A172 (cell line): ENCODE results near the gene L1CAM. TPM values are rescaled to one million over a fixed set of nuclear protein-coding genes. Genes with fewer than 3 reads are reported as not detected.
A peak's percentile ranks its signal among the peaks of the same experiment; 100 is the strongest.

Experiments
- DNase-seq: peaks from one replicate; pipeline ENCODE4 v3.0.0-alpha.2; 2015; ENCODE audit warnings: low spot score
- total RNA-seq: library from RNA; depleted of rRNA; stranded (reverse); fragments of >200 nt; shearing (Covaris generic); gene quantifications from 2 replicates; pipeline ENCODE4 v1.2.3, GENCODE V29; 2014

Gene L1CAM
- total RNA-seq, 1 experiment from 2014 or later = 77.7 TPM

- DNase-seq = no peak
Observed at GRCh38 chrX:153865321-153865580, 20.7 kb downstream of the L1CAM start.

- no peak for DNase-seq
Observed at GRCh38 chrX:153864561-153865320, 21.2 kb downstream of the L1CAM start.

DNA sequence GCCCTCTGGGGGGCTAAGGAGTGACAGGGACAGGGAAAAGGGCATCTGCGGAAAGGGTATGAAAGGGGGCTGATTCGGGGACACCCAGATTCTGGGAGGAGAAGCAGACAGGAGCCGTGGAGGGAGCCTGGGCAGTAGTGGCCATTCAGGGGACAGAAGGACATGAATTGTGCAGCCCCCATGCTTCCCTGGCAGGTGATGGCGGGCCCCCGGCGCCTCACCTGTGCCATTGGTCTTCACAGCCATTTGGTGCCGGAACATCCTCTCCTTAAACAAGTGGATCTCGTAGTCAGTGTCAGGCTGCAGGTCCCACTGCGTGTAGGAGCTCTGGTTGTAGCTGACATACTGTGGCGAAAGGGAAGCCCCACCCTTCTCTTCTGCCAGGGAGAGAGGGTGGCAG is 21.9 kb downstream of the L1CAM start:
- DNase-seq = no peak

DNA sequence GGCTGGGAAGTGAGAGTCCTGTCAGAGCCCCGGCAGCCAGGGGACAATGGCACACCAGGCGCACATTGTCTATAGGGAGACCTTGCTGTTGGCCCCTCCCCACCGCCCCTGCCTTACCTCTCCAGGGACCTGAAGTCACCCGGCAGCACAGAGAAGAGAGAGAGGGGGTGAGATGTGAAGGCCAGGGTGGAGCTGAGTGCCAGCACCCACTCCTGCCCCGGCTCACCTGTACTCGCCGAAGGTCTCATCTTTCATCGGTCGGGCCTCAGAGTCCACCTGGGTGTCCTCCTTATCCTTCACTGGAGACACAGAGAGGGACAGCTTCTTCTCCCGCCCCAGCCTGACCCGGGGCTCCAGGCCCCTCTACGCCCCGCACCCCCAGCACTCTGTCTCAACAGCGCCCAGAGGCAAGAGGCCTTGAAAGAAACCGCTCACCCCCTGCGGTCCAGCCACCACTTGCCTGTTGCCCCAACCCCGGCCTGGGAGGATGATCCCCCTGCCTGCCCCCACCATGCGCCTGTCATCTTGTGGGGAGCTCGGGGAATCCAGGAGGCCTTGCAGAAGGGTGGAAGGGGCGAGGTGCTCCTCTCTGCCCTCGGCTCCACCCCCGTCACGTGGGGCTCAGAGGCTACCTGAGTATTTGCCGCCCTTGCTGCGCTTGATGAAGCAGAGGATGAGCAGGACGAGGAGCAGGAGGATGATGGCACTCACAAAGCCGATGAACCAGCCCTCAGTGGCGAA is 22.6 kb downstream of the L1CAM start:
- DNase-seq = no peak

DNA sequence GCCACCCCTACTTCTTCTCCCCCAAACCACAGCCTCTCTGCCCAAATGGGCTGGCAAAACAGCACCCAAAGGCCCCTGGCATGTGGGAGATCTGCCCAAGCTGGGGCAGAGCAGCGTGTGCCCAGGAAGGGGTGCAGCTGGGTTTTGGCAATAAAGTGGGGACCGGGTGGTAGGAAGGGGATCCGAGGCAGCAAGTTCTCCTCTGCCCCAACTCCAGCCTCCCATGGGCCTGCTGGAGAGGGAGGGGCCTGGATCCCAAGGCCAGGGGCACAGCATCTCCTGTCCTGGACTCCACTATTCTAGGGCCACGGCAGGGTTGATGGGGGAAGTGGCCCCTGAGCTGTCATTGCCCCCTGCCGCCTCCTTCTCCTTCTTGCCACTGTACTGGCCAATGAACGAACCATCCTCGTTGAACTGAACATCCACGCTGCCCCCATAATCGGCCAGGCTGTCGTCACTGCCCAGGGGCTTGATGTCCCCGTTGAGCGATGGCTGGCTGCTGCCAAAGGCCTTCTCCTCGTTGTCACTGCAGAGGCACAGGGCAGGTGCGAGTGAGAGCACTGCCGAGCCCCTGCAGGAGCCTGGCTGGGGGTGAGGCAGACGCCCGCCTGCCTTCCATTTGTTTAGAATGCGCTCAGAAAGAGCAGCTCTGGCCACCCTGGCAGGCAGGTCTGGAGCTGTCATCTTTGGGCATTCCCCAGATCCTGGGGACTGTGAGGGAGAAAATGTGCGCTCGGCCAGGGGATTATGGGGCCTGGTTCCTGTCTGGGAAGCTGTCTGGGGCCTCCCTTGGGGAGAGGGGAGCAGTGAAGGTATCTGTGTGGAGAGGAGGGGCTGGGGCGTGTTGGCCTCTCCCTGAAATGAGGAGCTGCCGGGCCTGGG is 23.4 kb downstream of the L1CAM start:
- DNase-seq = no peak

DNA sequence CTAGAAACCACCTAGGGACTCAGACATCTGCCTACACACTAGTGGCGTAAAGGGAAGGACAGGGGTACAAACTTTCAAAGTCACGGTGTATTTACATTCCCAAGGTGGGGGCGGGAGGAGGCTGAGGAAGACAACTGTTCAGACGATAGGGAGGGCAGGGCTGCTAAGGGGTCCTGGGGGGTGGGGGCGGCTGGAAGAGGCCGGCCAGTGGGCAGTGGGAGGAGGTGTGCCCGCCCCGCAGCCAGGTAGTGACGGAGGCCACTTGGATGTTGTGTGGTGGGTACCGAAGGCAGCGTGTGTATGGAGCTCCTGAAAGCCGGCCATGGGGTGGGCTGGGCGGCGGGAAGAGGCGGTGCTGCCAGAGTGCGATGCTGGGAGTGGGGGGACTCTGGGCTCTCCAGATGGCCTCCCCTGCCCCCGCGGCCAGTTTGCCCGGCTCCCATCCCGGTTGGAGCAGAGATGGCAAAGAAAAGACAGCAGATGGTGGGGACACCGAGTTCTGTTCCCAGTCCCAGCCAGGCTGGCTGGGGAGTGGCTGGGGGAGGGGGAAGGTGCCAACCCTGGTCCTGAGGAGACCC is 24.2 kb downstream of the L1CAM start:
- no peak for DNase-seq

DNA sequence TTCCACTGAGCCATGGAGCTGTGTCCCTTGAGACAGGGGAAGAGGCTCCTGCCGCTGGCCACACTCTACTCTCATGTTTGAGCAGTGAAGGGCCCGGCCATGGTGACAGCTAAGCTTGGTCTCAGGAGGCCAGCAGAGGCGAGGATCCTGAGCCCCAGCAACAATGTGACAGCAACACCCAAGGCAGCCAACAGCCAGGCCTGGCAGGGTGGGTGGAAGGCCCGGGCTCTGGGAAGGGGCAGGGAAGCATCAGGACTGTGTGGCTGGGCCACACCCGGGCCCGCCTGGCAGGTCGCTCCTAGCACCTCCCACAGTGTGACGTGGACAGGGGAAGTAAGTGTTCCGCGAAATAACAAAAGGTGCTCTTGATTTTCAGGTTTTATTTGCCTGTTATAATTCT is 24.8 kb downstream of the L1CAM start:
- DNase-seq = no peak

- DNase-seq = no peak
Observed at GRCh38 chrX:153857348-153857903, 28.5 kb downstream of the L1CAM start.

GRCh38 chrX:153854702-153855101 is 31.3 kb downstream of the L1CAM start:
- no peak for DNase-seq

DNA sequence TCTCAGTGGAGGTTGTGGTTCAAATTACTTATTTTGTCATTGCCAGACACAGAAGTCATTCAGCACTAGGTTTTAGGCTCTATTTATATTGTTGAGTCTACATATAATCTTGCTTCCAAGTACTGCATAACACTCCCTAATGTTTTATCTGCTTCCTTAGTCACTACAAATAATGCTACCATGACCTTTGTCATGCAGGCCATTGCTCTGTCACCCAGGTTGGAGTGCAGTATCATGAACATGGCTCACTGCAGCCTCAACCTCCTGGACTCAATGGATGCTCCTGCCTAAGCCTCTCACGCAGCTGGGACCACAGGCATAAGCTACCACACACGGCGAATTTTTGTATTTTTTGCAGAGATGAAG is 32.1 kb downstream of the L1CAM start:
- no peak for DNase-seq

DNA sequence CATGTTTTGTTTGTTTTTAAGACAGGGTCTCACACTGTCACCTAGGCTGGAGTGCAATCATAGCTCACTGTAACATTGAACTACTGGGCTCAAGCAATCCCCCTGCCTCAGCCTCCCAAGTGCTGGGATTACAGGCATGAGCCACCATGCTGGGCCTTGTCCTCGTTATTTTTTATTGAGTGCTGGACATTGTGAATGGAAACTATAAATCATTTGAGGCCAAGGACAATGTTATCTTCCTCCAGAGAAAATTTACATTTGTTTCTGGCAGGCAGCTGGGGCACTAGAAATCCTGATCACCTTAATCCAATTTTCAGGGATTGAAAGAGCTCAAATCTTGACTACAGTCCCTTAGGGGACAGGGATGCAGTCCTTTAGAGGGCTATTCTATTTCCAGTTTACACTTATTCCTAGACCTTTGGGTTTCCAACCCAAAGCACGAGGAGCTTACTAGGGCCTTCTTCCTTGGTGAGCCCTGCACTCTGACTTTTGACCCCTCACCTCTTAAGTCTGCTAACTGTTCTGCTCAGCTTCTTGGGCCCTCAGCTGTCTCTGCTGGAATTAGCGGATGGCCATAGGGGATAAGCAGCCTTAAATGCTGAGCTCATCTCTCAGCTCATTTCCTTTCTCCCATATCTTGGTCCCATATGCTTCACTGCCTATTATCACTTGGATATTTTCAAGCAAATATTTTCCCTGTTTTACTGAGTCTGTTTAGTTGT is 32.6 kb downstream of the L1CAM start:
- no peak for DNase-seq

- DNase-seq = no peak
Observed at GRCh38 chrX:153851981-153852380, 34.0 kb downstream of the L1CAM start.

DNA sequence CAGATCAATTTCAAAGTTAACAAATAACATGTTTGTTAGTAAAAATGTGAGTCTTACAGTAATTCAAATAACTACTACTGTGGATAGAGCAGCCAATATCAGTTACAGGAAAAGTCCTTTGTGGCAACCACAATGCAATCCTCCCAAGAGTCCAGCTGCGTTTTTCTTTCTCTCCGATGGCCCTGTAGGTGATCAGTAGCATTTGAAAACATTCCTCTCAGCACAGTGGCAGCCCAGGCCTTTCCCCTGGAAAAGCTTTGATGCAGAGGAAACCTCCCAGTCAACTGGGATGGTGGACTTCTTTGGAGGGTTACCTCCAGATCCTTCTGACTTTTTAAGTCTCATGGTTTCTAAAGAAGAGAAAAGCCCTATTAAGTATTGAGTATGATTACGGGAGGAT is 37.6 kb downstream of the L1CAM start:
- no peak for DNase-seq

GRCh38 chrX:153845842-153846241 is 40.1 kb downstream of the L1CAM start:
- DNase-seq = peak; percentile 22

DNA sequence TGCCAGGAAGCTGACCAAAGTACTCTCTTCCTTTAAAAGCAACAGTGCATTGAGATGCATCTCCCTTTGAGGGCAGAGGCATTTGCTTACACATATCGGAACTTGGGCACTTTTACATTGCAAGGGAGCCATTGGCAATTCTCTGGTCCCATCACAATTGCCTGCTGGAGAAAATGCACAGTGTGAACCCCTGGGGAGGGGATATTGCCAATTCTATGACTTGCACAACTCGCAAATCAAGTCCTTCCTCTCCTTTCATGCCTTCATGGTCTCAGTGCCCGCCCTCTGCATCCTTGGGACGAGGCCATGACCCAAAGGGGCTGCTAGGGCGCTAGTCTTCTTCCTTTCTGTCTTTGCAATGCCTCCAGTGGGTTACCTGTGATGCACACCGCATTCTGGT is 40.8 kb downstream of the L1CAM start:
- DNase-seq = no peak

GRCh38 chrX:153844509-153845082 is 41.4 kb downstream of the L1CAM start:
- DNase-seq = no peak

DNA sequence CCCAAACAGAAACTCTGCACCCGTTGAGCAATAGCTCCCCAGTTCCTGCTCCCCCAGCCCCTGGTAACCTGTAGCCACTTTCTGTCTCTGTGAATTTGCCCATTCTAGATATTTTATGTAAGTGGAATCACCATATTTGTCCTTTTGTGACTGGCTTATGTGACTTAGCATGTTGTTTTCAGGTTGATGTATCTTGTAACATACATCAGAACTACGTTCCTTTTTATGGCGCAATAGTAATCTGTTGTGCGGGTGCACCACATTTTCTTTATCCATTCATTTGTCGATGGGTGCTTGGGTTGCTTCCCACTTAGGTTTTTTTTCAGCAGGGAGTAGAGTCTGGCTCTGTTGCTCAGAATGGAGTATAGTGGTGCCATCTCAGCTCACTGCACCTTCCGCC is 49.1 kb downstream of the L1CAM start:
- no peak for DNase-seq

DNA sequence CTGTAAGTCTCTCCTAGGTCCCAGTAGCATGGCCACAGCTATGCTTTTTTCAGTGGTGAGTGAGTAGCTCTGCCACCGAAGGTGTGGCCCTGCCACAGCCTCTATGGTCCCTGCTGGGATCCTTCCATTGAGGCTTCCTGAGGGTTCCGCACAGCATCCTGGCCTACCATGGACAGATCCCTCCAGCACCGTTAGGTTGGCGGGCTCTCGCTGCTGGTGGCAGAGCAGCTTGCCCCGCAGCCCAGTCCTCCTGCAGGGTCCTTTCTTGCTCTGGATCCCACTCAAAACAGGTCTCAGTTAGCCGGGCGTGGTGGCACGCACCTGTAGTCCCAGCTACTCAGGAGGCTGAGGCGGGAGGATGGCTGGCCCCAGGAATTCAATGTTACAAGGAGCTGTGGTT is 53.2 kb downstream of the L1CAM start:
- DNase-seq = no peak

- no peak for DNase-seq
Observed at GRCh38 chrX:153831429-153832150, 54.4 kb downstream of the L1CAM start.
